Endothelial cell of umbilical vein (primary cell): ENCODE data around the gene LSM14A. TPM values are rescaled to one million over a fixed set of nuclear protein-coding genes. Genes with fewer than 3 reads are reported as not detected.

Experiments used
- BruUV-seq: library from RNA; stranded (reverse); fragments of 400-500 nt; replicated peaks from 2 replicates; lab custom pipeline; 2021; lab: Mats Ljungman, UMichigan
- CTCF ChIA-PET: fragments of 300-600, 350-600 bp; sonication (Branson Sonifier 250); formaldehyde crosslinking; loops from one replicate; lab custom pipeline; 2021; ENCODE audit warnings: antibody characterized with exemption, inconsistent platforms; lab: Charles Lee
- POLR2A ChIA-PET: fragments of 300-600, 350-600 bp; sonication (Branson Sonifier 250); formaldehyde crosslinking; loops from one replicate; lab custom pipeline; 2021; ENCODE audit warnings: antibody characterized with exemption, inconsistent platforms; lab: Charles Lee
- DNase-seq: peaks from one replicate; pipeline ENCODE4 v3.0.0-alpha.2; 2011; ENCODE audit warnings: low read depth, low spot score
- FAIRE-seq: peaks from 2 replicates; lab custom pipeline; 2011; peaks lifted over from hg19 to GRCh38; lab: Jason Lieb, UNC
- H2AFZ ChIP-seq: 2 replicates; pipeline ENCODE4 v1.6.0; 2012; ENCODE audit warnings: low read depth, low read length, control low read depth, inconsistent platforms
- H3K27ac ChIP-seq: 2 replicates; pipeline ENCODE4 v1.5.1; 2011; ENCODE audit warnings: low read depth, mild to moderate bottlenecking, control low read depth, low read length, moderate library complexity; ENCODE audit not compliant: insufficient read depth
- H3K27me3 ChIP-seq, 2 experiments: 2 replicates each; pipeline versions ENCODE4 v1.6.0 to v1.6.1; 2011; ENCODE audit warnings: low read length in 2 of 2, mixed read lengths in 1 of 2; ENCODE audit not compliant: control insufficient read depth in 2 of 2, insufficient read depth in 2 of 2
- H3K36me3 ChIP-seq, 2 experiments: 2 replicates in 1 of 2; 3 replicates in 1 of 2; pipeline ENCODE4 v1.5.1; 2011; ENCODE audit warnings: low read length in 2 of 2, mild to moderate bottlenecking in 1 of 2, moderate library complexity in 1 of 2; ENCODE audit not compliant: control insufficient read depth in 2 of 2, insufficient read depth in 2 of 2; ENCODE audit errors: extremely low read depth in 1 of 2
- H3K4me1 ChIP-seq: 3 replicates; pipeline ENCODE4 v1.5.1; 2011; ENCODE audit warnings: mild to moderate bottlenecking, low read length; ENCODE audit not compliant: control insufficient read depth, insufficient read depth; ENCODE audit errors: extremely low read depth
- H3K4me2 ChIP-seq: 2 replicates; pipeline ENCODE4 v1.6.1; 2011; ENCODE audit warnings: low read length, control low read depth, mixed read lengths; ENCODE audit not compliant: insufficient read depth
- H3K4me3 ChIP-seq, 3 experiments: fragments of 200-600 bp in 1 of 3; sonication (generic), shearing (Covaris generic) in 1 of 3; replicated peaks in 1 of 3; 2 replicates each; pipeline ENCODE4 v1.5.1; 2011 to 2016; ENCODE audit warnings: control low read depth in 3 of 3, low read length in 3 of 3, mild to moderate bottlenecking in 2 of 3, inconsistent platforms in 1 of 3, low read depth in 1 of 3, moderate library complexity in 1 of 3; ENCODE audit not compliant: insufficient read depth in 1 of 3
- H3K79me2 ChIP-seq: 2 replicates; pipeline ENCODE4 v1.6.0; 2012; ENCODE audit warnings: low read length, inconsistent platforms; ENCODE audit not compliant: control insufficient read depth, insufficient read depth
- H3K9ac ChIP-seq: replicated peaks from 2 replicates; pipeline ENCODE3; 2011; ENCODE audit warnings: low read length, control low read depth; ENCODE audit not compliant: insufficient read depth; ENCODE audit errors: extremely low read depth
- H3K9me1 ChIP-seq: replicated peaks from 3 replicates; pipeline ENCODE4 v1.6.0; 2011; ENCODE audit warnings: mild to moderate bottlenecking, low read length; ENCODE audit not compliant: control insufficient read depth, insufficient read depth; ENCODE audit errors: extremely low read depth
- H3K9me3 ChIP-seq: replicated peaks from 2 replicates; pipeline ENCODE4 v1.5.1; 2012; ENCODE audit warnings: low read length, inconsistent platforms; ENCODE audit not compliant: control insufficient read depth, insufficient read depth
- H4K20me1 ChIP-seq: replicated peaks from 2 replicates; pipeline ENCODE3; 2011; ENCODE audit warnings: mild to moderate bottlenecking, low read length; ENCODE audit not compliant: control insufficient read depth, insufficient read depth; ENCODE audit errors: extremely low read depth
- CTCF ChIP-seq, 2 donors: IDR thresholded peaks; 1 replicate in 1 of 2; 2 replicates in 1 of 2; pipeline ENCODE4 v1.5.1; 2011; ENCODE audit warnings: low read length in 2 of 2, mild to moderate bottlenecking in 2 of 2, moderate library complexity in 2 of 2, control low read depth in 1 of 2, inconsistent platforms in 1 of 2, low read depth in 1 of 2; ENCODE audit not compliant: insufficient read depth in 1 of 2; ENCODE audit errors: extremely low read depth in 1 of 2
- EZH2 ChIP-seq: IDR thresholded peaks from 2 replicates; pipeline ENCODE4 v1.6.1; 2012; ENCODE audit warnings: borderline replicate concordance, low read depth, mild to moderate bottlenecking, moderate library complexity, low read length, inconsistent platforms; ENCODE audit not compliant: severe bottlenecking
- GATA2 ChIP-seq: IDR thresholded peaks from 2 replicates; pipeline ENCODE4 v1.7.0; 2011; ENCODE audit warnings: low read depth, mild to moderate bottlenecking, moderate library complexity, mixed read lengths, low read length; ENCODE audit not compliant: insufficient read length, insufficient read depth
- JUN ChIP-seq: IDR thresholded peaks from 2 replicates; pipeline ENCODE4 v1.6.1; 2011; ENCODE audit warnings: borderline replicate concordance, low read depth; ENCODE audit not compliant: insufficient read length, insufficient read depth
- MAX ChIP-seq: IDR thresholded peaks from 2 replicates; pipeline ENCODE4 v1.6.1; 2011; ENCODE audit not compliant: insufficient read depth, insufficient read length
- MYC ChIP-seq: IDR thresholded peaks from one replicate; pipeline ENCODE4 v1.6.1; 2011; ENCODE audit warnings: mild to moderate bottlenecking, low read depth, low read length
- POLR2A ChIP-seq: IDR thresholded peaks from 2 replicates; pipeline ENCODE4 v1.6.1; 2012; ENCODE audit warnings: low read depth, mild to moderate bottlenecking, control low read depth, low read length
- POLR2AphosphoS5 ChIP-seq: IDR thresholded peaks from 2 replicates; pipeline ENCODE4 v1.6.1; 2012; ENCODE audit warnings: low read depth, mild to moderate bottlenecking, control low read depth, low read length, moderate library complexity; ENCODE audit not compliant: insufficient read depth
- dilution Hi-C: fragments of 300-500 bp; cut with MboI; formaldehyde crosslinking; loops from one replicate; pipeline ENCODE4 v1.15.0; 2019; ENCODE audit warnings: low sequenced_read_pairs; ENCODE audit not compliant: extremely low pct_ligation_motif_present
- intact Hi-C: fragments of 100-400 bp; cut with micrococcal nuclease; formaldehyde crosslinking; loops from one replicate; pipeline ENCODE4 v1.10.0; 2022
- polyA plus RNA-seq, 4 experiments: library from polyadenylated mRNA; depleted of rRNA in 3 of 4; stranded (reverse) in 3 of 4; unstranded in 1 of 4; fragments of >200 nt; gene quantifications; 2 replicates each; pipeline versions ENCODE4 v1.2.1 to v1.2.3, GENCODE V29; 2011 to 2012; ENCODE audit warnings: missing spikeins in 1 of 4
- total RNA-seq: library from RNA; stranded (reverse); gene quantifications from 2 replicates; pipeline ENCODE4 v1.2.3, GENCODE V29; 2021

The LSM14A gene
- total and polyA plus RNA-seq, 2 donors (not counting 3 experiments of a cell fraction or from before 2014, with no cell fraction given): 96.7 to 122 TPM

- H3K4me1 ChIP-seq: no peaks in the 10 kb centered on the region
- no peak for FAIRE-seq
- dilution Hi-C loops: no loop called here
Measured at GRCh38 chr19:34142440-34142839, 29.9 kb upstream of the LSM14A start.

More at GRCh38 chr19:34142440-34142839, 29.9 kb upstream of the LSM14A start:
- intact Hi-C loops: no loop called here
- no peak for DNase-seq
- no peak overlapping the region for H3K27ac ChIP-seq
- no peak overlapping the region for H3K4me3 ChIP-seq
- no peaks in the 10 kb centered on the region for H4K20me1 ChIP-seq
- H3K9ac ChIP-seq: no peak overlapping the region
- H3K27me3 ChIP-seq: no peaks in the 10 kb centered on the region
- H3K79me2 ChIP-seq: no peaks in the 10 kb centered on the region
- H3K4me2 ChIP-seq: no peak overlapping the region
- H2AFZ ChIP-seq: no peak overlapping the region
- no TSS peak for BruUV-seq
- H3K9me1 ChIP-seq: no peaks in the 10 kb centered on the region
- CTCF ChIA-PET: interaction anchor here (1.4 to 6.6 kb wide), 2 partner anchors 22 to 100 kb away, joined by 6 to 66 read pairs; no protein-coding TSS in a partner anchor
- TF ChIP-seq POLR2A (no peak), POLR2AphosphoS5 (no peak), EZH2 (no peak), JUN (no peak), GATA2 (no peak), CTCF (IDR thresholded peaks at IDR 0.05; ENCODE audit: extremely low read depth in 1 of 2, insufficient read depth in 1 of 2, low read depth in 1 of 2, low read length in 2 of 2) (no peak), MAX (no peak), MYC (no peak)
- H3K36me3 ChIP-seq: no peaks in the 10 kb centered on the region
- no peaks in the 10 kb centered on the region for H3K9me3 ChIP-seq
- POLR2A ChIA-PET: no interaction called here
